T1000 (cell line): Measurements from ENCODE around the gene LNX1.

ENCODE experiments used
- DNase-seq: peaks from one replicate; lab custom pipeline; 2025; ENCODE audit warnings: mixed read lengths; lab: John Stamatoyannopoulos, UW

Gene LNX1

DNA sequence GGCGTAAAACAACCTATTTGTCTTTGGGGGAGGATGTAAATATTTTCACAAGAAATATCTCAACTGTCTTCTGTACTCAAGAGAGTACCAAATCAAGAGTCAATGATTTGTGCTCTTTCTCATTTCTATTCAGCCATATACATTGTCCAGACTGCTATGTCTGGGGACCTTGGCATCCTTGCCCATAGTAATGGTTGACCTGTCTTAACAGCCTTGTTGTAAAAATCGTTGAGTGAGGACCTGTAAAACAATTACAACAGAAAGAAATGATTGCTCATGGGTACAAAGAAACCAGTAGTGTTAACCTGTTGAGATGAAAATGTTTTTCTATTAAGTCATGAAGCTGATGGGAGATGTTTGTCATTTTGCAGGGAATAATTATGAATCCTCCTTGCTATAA, 56.6 kb downstream of the LNX1 start:
- no peak for DNase-seq

DNA sequence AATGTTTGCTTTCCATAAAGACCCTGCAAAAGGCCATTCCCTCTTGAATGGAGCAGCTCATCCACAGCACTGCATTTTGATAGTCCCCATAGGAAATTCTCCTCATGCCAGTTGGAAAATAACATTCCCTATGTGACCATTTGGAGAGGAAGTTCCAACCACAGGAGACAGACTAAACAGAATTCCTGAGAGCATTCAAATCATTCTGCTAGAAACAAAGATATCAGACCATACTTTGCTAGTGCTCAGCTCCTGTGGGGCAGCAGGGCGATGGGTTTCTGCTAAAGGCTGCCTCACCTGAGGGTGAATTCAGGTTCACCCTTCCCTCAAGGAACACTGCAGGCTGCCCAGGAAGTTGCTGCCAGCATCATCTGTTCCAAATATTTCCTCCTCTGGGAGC, 58.8 kb downstream of the LNX1 start:
- no peak for DNase-seq

DNA sequence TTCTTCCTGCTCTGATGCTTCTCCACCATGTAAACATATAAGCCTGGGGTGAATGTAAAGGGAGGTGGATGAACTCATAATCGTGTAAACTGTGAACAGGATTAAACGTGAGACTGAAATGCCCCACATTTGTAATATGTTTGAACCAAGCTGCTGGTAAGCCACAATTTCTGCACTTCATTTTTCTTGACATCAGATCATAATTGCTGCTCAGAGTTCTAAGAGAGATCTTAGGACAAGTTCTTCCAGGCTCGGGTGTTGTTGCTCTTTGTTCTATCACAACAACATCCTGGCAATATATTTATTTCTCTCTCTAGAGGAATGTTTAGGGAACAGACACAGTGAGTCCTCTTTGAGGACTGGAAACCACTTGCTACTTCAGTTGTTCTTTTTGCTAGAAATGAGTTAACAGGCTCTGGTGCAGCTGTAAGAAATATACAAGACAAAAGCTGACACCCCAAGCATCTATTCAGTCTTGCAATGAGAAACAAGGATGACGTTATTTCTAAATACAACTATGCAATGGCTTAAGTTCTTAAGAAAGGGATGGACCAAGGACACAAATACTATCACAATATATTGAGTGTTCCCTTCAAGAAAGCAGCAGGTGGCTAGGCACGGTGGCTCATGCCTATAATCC, 59.6 kb downstream of the LNX1 start:
- DNase-seq: no peak

DNA sequence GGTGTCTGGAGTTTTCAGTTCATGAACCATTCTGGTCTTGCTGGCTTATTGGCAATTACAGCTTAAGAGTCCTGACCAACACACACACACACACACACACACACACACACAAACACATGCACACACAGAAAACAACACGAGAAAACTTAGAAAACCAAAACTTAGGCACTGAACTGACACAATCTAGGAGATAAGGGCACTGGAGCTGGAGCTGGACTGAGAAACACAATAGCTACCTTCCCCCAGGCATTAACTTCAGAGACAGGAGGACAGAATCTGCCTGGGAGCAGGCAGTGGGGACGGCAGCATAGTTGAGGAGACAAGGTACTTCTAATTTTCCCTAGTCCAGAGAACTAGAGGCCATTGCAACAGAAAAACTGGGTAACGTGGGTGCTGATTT, 62.3 kb downstream of the LNX1 start:
- no peak for DNase-seq

DNA sequence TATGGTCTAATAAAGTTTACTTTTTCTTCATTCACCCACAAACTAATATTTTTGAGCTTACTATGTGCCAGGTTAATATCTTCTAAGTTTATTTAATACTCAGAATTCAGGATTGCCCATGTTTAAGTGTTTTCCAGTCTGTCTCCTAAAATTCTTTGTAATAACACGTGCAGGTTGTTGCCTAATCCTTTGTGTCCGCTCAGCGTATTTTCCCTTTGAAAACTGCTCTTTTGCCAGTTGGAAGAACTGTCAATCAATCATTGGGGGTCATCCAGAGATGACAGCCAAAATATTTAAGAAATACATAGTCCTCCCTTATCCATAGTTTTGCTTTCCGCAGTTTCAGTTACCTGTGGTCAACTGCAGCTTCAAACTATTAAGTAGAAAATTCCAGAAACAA, 63.4 kb downstream of the LNX1 start:
- DNase-seq: no peak

DNA sequence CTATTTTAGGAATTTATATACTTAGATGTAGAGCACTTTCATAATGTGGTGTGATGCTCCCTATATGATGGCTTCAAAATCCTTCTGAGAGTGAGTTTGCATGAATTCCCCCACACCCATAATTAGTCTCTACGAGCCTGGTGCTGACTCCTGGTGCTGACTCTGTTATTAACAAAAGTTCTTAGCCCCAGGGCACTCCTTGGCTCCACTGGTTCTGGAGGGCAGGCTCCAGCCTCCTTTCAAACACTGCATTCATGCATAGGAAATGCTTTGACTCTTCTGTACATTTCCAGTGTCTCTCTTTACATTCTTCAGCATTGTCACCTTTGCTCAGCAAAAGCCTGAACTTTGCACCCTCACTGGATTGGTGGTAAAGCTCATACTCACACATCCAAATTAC, 64.0 kb downstream of the LNX1 start:
- DNase-seq: no peak

DNA sequence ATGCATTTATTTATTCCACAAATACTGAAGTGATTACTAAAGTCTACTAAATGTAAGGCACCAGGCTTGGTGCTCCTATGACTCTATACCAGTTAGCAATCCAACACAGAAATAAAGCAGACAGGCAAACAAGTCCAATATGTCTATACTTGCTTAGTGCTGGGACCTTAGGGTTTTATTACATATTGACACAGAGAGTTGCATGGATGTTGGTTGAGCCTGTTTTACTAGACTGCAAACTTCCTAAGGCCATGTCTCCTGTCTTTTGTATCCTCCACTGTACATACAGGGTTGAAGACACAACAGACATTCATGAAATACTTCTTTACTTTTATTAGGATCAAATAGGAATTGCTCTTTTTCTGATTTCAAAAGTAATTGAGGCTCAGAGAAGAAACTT, 69.0 kb downstream of the LNX1 start:
- no peak for DNase-seq

DNA sequence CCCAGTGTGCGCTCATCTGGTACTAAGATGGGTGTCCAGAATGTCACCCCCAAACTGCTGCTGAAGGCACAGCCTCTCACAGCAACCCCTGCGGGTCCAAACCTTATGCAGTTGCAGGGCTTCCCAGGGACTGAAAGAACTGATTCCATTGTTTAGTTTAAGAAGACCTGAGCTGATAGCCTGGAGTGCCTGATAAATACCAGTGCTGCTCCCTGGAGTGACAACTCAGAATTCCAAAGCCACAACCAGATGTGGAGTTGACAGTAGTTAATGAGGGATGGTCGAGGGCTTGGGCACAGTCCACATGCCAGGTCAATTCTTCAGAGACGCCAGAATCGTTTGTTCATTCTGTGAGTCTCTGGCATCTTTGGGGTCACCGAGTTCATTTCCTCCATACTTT, 71.2 kb downstream of the LNX1 start:
- no peak for DNase-seq

DNA sequence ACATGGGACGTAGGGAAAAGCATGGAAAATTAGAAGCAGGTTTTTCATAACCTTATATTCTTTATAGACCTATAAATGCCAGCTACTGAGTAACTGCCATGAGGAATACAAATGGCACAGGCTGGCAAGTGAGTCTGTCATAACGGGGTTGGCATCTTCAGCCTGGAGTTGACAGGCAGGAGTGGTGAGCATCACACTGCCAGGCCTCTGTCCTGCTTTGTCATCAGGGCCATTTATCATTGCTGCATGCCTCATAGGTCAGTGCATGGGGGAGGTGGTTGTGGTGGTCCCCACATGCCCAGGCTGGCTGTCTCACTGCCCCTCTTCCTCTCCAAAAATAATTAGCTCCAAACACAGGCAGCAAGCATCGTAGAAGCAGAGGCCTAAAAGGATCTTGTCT, 72.5 kb downstream of the LNX1 start:
- no peak for DNase-seq

DNA sequence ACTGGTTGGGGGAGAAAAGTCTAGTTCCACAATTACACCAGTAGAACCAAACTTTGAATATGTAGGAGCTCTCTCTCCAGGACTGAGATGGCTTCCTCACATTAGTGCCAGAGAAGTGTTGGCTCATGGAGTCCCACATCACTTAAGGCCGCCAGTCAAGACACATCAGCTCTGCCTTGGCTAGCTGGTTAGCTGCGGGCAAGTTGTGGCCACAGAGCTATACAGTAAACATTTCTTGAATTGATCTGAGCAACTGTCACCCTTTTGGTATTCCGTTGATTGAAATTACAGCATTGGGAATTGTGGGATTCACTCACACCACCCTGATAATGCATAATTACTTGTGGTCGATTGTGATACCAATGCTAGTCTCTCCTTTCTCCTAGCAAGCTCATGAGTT, 76.2 kb downstream of the LNX1 start:
- DNase-seq: no peak

DNA sequence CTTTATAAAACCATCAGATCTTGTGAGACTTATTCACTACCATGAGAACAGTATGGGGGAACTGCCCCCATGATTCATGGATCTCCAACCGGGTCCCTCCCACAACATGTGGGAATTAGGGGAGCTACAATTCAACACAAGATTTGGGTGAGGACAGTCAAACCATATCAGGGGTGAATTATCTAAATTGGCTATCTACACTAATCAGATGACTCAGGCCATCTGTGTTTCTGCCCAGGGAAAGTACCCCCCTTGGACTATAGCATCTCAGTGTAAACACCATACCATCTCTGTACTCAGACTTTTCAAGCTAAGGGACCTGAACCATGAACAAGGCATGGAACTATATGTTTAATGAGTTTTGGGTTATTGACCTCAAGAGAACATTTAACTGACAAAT, 76.8 kb downstream of the LNX1 start:
- DNase-seq: peak; percentile 15

DNA sequence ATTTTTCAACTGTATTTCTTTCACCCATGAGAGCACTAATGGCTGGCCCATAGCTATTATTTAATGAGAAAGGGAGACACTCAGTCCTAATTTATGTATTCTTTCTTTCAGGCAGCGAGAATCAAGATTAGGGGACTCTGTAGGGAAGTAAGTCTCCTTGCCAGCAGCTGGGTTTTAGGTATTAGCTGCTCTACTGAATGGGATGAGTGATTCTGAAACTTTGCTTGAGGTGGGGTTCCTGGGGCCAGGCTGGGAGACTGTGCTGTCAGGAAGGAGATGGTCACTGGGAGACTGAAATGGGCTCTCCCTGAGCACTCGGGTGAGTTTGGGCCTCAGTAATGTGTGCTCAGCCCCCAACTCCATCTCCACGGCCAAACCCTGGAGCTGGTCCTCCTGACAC, 78.7 kb downstream of the LNX1 start:
- DNase-seq: no peak

DNA sequence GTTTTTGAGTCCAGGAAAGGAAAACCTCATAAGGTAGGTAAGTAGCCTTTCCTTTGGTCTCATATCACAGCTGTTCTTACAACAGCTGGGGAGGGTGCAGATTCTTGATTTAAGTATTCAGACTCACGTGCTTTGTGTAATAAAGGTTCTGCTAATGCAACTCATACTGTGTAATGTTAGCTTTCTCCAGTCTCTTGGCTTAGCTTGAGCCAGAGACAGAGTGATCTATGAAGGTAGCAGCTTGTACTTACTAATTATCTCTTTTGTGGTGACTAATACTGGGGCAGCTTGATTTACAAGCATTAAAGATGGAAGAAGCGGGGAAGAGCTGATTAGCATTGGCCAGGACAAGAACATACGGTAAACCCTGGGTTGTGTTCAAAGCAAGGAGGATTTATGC, 80.3 kb downstream of the LNX1 start:
- DNase-seq: no peak

DNA sequence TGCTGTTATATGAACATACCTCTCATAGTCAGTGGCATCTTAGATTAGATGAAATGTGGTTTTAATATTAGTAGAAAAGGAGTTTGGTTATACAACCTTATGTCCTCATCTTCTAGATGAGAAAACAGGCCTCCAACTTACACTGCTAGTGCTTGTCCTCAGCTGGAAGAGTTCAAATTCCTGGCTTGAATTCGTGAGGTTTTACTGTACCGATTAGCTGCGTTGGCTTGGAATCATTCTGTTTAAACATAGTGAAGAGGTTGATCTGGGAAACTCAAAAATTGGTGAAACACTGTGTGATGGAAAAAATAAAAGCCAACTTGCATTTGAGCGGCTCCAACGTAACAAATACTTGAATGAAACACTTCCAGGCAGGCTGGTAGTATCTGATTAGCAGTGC, 81.0 kb downstream of the LNX1 start:
- DNase-seq: no peak

DNA sequence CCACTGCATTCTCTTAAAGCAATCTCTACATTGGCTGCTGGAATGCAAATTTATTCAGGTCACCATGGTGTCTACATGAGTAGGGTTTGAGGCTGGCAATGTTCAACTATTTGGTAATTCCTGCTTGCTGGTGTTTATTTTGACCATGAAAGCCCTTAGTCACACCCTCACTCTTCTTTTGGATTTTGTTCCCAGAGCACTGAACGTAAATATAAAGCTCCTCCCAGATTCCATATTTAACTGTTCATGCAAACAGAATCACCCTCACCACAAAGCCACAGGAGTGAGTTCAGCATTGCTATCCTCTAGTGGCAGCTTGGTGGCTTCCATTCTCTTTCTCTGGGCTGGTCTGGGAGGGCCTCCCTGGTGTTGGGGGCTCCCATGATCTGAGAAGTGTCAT, 82.8 kb downstream of the LNX1 start:
- DNase-seq: no peak

DNA sequence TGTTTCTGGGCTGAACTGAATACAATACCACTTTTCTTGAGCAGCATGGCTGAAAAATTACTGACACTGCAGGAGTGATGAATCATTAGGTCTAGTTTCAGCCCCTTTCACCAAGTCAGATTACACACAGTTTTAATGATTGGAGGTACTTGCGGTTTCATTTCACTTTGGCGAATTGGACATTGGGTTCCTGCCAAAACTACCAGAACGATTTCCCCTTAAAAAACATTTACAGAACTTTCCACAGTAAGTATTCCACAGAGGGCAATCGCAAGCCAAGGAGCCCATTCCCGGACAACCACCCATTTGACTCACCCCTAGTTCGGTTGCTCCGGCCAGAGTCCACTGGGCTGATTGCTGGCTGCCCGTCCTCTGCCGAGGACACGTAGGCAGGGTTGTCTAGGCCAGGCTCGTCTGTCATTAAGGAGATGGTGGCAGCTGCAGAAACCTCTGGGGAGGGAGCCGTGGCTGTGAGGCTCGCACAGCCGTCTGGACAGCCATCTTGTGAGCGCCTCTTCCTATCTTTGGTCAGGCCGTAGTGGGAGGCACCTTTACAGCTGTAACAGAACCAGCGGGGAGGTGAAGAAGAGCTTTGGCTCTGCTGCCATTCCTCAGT, 83.5 kb downstream of the LNX1 start:
- peak; percentile 71 for DNase-seq

DNA sequence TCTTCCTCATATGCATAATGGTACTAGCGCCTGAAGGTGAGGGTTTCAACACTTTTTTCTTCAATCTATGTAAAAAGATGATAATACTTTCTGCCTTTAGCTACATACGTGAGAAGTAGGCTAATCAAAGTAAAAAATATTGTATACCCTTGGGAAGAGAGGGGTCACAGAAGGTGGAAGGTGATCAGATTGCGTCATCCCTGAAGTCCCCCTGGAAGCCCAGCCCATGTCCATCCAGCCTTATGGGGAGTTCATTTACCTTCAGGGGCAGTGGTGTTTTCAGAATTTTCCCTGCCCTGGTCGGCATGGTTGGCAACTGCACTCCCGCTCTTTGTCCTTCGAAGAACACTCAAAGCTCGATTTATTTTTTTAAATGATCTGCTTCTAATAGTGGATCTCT, 84.2 kb downstream of the LNX1 start:
- DNase-seq: no peak

DNA sequence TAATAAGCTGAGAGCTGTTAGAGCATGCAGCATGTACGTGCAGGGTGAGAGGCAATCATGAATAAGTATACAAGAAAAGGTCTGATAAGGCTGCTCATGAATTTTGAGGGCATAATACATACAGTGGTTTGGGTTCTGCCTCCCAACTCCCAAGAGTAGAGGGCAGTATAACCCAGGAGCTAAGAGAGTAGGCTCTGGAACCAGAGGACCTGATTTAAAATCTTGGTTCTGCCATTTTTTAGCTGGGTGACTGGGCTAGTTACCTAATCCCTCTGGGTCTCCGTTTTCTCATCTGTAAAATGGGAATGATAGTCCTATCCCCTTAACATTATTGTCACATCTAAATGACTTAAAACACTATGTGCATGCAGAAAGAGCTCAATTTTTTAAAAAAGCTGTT, 85.3 kb downstream of the LNX1 start:
- DNase-seq: no peak

DNA sequence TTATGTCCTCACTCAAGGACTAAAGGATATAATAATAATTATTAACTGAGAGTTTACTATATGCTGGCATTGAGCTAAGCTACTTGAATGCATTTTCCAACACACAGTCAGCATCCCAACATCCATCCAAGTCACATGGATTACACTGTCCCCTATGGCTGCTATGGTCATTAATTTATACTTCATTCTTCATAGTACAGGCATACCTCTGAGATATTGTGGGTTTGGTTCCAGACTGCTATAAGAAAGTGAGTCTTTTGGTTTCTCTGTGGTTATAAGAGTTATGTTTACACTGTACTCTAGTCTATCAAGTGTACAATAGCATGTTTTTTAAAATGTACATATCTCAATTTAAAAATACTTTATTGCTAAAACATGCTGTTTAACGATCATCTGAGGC, 89.2 kb downstream of the LNX1 start:
- DNase-seq: no peak

DNA sequence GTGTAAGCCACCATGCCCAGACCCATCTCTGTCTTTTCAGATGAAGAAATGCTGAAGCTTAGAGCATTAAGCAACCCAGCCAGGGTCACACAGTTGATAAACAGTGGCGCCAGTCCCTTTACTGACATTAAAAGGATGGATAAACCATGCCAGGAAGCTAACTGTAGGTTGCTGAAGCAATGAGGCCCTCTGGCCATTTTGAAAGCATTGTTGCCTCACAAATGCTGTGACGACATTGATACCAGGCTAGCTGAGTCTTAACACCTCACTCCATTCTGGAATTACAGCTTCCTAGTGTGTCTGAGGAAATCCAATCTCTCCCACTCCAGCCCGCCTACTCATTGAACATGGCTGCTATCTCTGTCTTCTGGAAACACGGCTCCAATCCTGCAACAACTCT, 89.7 kb downstream of the LNX1 start:
- no peak for DNase-seq

DNA sequence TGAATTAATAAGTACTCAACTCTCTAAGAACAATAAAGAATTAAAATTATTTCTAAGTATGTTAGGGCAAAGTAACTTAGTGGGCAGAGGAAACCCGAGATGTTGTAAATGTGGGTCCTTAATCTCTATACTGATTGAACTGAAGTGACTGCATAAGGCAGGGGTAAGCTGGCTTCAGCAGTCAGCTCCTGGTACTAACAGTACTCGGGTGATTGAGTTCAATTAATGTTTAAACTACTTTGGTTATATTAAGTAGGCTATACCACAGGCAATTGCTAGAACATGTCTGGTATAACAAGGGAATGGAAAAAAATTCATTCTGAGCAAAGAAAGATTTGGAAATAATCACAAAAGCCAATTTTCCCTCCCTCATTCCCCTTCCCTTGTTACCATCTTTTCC, 90.7 kb downstream of the LNX1 start:
- DNase-seq: no peak

DNA sequence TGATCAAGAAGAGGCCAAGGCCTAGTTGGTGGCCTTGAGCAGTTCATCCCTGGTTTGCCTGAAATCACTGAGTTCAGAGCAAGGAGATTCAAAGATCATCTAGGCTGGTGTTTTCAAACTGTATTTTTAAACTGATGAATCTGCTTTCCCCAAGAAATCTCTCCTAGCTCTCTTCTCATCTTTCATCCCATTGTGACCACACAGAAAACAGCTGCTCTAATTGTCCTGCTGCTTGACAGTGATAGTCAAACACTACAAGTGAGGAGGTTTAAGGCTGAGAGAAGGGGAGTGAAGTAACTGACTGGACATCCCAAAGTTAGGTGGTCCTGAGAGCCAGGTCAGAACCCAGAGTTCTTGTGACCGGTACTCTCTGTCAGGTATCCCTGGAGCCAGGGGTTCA, 91.5 kb downstream of the LNX1 start:
- no peak for DNase-seq

DNA sequence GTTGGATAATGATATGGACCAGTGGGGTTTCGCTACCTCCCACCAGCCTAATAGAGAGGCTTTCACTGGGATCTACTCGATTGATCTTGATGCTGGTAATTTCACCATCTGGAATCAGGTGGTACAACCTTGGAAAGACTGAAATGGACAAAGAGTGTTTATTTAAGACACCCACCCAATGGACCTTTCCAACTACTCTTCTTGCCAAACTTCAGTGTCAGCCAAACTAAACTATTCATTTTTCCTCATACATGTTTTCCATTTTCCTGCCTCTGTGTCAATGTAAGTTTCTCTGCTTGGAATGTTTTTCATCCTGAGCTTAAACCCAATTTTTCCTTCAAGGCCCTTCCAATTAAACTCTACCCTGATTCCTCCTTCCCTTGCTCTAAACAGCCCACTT, 92.6 kb downstream of the LNX1 start:
- no peak for DNase-seq

DNA sequence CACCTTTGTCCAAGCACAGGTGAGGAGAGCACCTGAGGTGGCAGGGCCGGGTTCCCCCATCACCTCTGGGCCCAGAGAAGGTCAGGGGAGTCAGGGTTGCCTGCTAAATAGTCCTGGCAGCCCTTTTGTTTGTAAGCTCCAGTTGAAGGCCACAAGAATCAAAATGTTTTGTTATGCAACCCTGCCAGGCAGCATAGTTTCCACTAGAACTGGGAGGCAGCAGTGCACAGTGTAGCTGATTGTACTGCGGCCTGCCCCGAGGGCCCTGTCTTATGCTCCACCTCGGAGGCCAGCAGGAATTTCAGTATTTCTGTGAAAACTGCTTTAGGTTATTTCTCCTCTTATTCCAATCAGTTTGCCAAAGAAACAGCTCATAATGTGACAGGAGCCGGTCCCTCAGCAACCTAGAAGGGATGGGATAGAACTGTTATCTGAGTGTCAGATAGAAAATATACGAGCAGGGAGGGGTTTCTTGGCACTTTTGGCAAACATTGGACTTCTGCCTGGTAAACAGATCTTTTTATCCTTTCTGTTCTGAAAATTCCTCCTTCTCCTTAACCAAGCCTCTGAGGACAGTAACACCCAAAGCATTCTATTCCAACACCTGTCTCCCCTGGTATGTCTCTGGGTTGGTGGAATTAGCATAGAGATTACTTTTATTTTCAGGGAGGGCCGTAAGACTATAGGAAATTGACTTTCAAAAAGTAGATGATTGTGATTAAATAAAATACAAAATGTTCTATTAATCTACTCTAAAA, 93.6 kb downstream of the LNX1 start:
- peak; percentile 33 for DNase-seq
